GDM1 (cell line): ENCODE data around the gene BCL2A1.
"Not testable (repeated sequence)": the region's sequence is repeated elsewhere in the genome, so short reads cannot be mapped to it uniquely, and the experiment has no call there.

Experiments used
- DNase-seq: peaks from one replicate; lab custom pipeline; 2025; lab: John Stamatoyannopoulos, UW

The BCL2A1 gene

DNA sequence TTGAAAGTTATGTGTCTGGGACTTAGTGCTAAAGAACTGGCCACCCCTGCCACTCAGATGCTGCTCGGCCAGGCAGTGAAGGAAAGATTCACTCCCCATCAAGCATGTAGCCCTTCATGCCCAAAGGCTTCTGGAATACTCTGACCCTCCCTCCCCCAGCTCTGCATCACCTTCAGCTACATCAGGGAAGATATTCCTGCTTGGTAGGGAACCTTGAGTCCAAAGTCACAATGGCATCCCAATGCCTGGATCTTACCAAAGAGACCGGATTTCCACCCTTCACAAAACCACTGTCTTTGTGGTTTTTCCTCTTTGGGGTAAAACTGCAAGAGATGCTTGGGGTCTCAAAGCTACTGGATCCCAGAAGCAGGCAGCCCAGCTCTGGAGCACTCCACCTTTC lies 18.2 kb upstream of the BCL2A1 start:
- DNase-seq: no peak

DNA sequence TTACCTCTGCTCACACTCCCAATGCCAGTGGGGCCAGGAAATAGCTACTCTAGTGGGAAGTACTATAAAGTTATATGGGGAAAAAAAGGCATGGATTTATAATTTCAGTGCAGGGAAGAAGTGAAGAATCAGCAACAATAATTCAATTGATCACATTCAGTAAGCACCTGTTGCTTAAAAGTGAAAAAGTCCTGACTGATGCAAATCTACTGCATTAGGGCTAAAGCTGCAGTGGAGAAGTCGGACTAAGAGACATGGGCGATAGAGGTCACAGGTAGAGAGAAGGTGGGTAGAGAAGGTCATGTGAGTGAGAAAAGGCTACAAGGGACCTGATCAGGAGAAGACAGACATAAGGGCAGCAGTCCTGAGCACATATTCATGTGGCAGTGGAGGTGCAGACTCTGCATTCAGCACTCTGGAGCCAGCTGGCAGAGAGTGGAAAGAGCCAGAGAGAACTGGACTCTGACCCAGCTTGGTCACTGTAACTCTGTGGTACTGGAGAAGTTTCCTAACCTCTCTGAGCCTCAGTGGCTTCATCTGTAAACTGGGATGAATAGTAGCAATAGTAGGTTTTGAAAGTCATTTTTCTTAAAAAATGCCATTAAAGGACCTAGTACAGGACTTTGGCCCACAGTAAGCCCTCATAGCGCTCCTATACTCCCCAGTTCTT lies 17.6 kb upstream of the BCL2A1 start:
- DNase-seq: no peak

DNA sequence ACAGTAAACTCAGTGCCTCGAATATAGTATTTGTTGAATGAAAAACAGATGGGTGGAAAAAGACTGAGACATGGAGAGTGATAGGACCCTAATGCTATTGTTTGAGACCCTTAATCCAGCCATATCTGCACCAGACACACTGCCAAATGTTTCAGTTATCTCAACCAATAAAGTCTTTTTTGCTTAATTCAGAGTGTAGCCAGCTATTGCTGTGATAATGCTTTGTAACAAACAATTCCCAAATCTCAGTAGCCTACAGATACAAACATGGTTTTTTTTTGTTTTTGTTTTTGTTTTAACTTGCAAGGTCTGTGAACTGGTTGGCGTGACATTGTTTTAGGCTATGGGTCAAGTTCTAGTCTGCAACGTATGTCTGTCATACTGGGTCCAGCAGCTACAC lies 17.0 kb upstream of the BCL2A1 start:
- no peak for DNase-seq

DNA sequence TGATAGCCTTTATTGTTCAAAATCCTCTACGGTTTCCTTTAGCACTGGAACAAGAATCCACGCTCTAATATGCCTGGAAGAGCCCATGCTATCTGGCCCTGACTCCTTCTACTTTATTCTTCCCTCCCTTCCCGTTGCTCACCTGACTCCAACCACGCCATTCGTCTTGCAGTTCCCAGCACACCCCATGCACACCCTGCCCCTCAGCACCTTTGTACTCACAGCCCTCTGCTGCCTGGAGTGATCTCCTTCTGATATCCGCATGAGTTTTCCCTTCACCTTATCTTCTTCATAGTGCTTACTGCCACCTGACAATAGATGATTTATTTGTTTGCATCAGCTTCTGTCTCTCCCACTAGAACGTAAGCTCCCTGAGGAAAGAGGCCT lies 16.6 kb upstream of the BCL2A1 start:
- no peak for DNase-seq

DNA sequence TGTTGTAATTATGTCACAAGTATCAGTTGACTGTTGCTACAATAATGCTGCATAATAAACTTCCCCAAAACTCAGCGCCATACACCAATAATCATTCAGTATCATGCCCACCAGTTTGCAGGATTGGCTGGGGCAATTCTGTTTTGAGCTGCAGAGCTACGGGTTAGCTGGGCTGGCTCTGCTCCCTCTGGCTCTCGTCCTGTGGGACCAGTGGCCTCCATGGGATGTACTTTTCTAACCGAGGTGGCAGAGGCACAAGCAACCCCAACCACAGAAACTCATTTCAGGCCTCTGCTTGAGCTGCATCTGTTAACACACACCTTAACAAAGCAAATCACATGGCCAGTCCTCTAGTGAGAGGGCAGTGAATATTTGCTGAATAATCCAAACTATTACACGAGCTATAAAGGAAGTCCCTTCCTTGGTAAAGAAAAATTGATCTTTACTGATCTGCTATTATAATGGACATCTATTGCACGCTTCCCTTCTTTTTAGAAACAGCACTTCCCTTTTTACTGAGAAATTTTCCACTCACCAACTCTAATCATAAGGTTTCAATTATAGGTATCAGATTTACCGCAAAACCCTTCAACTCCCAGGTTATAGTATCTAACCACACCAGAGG lies 10.9 kb upstream of the BCL2A1 start:
- DNase-seq: no peak

DNA sequence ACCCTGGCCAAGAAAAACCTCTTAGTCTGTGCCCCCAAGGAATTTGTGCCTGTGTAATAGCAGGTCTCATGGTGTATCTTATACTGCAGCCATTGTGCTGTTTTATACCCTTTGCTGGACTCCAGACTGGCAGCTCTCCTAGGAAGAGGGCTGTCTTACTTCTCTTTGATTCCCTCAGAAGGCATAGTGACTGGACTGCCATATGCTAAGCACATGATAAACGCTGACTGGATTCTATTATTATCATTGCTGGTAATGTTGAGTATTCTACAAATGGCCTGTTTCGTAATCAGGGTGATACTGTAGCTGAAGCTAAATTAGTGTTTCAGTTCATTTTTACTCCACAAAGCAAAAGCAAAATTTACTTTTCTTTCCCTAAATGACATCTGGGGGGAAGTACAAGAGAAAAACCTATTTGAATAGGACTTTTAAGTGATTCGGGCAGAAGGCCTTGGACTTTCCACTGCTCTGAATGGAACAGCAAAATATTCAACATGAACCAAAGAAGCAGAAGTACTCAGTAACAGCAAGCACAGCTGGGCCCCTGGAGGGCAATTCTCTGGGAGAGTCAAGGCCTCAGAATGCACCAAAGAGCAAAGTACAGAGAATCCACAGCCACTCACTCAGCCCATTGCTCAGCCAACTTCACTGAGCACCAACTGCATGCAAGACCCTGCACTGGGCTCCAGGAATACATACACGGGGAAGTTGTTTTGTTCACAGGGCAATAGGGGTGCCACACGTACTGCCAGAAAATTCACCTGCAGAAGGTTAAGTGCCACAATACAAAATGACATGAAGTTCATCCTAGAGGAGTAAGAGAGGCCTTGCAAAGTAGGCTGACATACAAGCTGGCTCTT lies 7.9 kb upstream of the BCL2A1 start:
- peak; percentile 13 for DNase-seq

DNA sequence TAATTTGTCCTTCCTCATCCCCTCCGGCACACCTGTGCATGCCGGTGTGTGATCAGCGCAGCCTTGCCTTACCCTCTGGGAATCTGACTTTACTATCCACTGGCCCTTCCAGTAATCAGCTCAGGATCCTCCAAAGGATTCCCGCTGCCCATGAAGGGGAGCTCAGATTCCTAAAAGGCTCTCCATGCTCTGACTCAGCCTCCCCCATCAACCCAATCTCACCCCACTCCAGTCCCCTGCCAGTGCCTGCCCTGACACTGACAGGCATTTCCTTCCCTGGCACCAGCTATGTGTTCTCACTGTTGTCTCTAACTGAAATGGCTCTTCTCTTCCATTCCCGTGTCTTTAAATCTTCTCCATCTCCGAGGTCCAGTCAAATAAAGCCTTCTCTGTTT lies 7.3 kb upstream of the BCL2A1 start:
- DNase-seq: no peak

DNA sequence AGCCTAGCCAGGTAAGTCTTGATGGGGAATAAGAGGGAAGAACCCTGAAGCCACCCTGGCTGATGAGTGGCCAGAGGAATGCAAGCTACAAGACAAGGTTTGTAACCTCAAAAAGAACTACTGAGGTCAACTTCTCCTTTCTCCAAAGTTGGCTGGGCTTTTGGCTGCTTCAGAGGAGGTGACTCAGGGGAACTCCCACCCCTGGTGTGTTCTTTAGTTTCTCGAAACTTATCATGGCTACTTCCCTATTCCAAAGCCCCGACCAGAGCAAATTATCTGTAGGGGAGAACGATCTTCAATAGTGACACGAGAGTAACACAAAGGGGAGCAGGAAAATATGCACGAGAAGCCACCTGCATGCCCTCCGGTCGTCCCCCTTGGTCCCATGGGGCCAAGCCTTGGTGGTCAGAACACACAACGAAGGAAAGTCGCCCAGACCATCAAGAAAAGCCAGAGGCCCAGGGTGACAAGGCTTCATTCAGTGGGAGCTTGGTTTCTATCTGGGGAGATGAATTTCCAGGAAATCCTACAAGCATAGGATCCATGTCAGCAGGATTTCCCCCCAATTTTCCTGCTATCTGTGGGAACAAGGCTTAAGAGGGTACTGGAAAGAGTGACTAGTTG lies 6.5 kb upstream of the BCL2A1 start:
- DNase-seq: peak; percentile 73

DNA sequence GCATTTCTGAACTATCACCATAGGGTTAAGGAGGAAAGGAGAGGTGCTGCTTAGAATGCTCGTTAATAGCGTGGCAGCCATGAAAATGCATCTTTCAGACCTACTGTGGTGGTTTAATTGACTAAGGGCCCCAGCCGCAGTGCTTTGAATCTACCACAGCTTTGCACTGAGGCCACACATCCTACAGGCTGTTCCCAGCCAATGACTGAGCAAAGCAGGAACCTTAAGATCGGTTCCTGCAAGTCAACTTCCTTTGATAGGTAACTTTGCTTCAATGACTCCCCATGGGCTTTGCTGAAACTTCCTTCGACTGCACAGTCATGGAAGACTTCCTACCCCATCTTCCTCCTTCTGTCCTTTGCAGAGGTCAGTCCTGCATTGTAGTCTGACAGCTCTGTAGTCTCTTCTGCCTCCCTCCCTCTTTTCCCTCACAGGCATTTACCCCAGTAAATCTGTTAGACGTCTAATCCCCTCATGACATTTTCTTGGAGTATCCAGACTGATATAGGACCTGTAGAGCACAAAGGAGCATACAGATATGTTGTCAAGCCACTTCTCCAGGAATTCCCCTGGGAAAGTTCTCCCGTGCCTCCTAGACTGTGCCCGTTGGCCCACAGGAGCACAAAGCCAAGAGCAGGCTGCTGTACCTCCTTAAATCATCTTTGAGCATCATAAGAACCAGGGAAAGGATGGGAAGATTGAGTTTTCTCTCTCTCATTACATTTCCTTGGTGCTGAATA lies 2.6 kb upstream of the BCL2A1 start:
- no peak for DNase-seq

DNA sequence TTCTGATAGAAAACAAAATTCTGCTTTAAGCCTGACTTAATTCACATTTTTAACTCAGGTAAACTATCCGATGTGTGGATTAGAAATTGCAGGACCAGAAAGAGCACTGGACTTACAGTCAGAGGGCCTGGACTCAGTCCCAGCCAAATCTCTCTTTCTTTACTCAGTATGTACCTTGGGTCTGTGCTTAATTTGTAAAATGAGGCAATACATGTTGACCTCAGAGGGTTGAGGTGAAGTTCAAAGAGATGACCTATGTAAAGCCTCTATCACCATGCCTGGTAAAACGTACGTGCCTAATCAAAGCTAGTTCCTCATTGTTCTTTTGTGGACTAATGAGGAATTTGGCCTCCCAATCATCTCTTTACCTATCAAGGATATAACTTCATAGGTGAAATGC lies 1.9 kb upstream of the BCL2A1 start:
- no peak for DNase-seq

DNA sequence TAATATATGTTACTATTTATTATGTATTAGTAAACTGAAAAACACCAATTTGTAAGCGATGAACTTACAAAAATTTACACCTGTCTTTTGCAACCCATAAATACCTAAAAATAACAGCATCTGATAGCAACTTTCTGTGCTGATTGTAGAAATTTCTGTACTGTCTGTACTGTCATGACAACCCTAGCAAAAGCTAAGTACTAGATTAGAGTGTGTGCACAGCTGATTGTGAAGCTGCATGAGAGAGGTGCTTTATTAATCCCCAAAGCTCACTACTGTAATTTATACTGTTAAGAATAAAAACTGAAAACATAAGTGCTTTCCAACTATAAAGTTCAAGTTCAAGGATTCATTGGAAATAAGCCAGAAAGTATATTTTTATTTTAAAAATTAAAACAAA lies 815 bp downstream of the BCL2A1 start:
- DNase-seq: no peak

DNA sequence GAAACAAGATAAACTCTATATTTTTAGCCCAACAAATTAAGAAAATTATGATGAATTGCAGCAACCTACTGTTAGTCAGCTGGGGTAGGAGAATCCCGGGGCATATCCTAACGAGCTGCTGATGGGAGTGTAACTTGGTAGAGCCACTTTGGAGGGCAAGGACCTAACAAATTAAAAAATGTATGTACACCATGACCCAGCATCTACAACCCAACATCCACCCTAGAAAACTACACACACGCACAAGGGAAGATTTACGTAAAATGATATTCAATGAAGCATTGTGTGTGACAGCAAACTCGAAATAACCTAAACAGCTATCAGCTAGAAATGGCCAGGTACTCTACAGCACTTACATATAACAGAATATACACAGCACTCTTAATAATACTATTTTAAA lies 1.9 kb downstream of the BCL2A1 start:
- no peak for DNase-seq

DNA sequence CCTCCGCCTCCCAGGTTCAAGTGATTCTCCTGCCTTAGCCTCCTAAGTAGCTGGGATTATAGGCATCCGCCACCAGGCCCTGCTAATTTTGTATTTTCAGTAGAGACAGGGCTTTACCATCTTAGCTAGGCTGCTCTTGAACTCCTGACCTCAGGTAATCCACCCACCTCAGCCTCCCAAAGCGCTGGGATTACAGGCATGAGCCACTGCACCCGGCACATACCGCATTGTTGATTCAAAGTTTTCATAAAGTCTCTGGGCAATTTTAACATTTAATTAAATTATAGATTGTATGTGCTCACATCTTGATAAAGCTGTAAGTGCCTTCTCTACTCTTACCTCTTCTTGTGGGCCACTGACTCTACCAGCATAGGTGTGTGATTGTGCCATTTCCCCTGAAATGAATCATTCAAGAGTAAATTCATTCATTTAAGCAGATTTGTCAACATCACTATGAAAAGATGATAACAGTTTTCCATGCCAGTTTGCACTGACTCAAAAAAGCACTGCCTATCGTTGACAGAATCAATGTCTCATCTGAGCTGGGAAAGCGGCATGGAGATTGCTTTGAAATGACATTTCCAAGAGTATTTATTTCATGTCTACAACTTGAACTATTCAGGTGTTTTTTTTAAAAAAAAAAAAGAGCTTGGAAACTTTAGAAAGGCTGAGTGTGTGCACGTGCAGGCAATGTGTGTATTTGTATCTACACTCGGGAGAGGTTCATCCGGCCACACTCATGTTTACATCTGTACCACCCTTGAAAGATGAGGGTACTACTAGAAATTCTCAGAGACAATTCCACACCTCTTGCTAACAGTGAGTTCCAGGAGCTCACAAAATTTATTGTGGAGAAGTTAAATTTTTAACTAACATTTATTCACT lies 3.5 kb downstream of the BCL2A1 start:
- no peak for DNase-seq

DNA sequence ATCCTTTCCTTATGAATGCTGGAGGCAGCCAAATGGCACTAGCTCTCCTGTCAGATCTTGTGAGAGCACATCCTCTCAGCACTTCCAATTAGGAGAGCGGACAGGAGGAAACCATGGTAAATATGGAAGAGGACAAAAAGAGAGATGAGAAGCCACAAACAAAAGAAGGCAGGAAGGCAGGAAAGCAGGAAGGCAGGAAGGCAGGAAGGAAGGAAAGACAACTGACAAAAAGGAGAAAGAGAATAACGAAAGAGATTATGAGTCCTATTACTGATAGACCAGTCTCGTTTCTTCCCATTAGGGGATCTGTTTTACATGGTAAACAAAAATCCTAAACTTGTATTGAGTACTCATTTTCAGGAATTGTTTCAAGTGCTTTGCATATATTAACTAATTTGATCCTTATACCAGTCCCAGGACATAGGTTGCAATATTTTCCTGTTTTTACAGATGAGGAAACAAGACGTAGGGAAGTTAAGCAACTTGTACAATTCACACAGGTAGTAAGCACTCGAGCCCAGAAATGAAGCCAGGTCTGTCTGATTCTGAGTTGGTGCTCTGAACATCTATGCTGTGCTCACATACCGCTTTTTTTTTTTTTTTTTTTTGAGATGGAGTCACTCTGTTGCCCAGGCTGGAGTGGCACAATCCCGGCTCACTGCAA lies 4.2 kb downstream of the BCL2A1 start:
- no peak for DNase-seq

DNA sequence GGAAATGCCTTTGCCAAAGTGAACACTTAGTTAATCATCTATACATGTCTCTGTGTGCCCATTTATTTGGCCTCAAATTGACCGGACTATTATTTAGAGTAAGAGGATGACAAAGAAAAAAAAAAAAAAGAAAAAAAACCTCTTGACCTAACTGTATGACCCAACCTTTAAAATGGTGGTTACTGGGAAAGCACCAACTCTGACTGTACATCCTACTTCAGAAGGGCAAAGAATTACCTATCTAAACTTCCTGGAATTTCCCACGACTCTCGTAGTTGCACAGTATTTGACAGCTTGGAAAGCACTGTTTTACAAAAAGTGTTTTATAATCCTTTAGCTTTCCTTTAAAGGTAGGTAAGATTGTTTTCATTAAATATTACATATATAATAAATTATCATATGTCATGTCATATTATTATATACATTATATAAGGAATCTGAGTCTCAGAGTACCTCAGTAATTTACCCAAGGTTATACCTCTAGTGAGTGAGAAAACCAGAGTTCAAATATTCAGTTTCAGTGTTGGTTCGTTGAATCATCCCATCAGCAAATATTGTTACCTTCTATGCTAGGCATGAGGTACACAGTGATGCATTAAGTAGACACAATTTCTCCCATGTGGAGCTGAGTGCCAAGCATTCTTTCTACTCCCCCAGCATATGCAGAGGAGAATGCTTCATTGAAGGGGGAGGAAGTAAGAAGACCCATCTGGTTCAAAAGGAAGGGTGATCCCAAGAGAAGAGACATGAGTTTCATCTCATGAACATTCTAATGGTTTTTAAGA lies 5.0 kb downstream of the BCL2A1 start:
- no peak for DNase-seq

DNA sequence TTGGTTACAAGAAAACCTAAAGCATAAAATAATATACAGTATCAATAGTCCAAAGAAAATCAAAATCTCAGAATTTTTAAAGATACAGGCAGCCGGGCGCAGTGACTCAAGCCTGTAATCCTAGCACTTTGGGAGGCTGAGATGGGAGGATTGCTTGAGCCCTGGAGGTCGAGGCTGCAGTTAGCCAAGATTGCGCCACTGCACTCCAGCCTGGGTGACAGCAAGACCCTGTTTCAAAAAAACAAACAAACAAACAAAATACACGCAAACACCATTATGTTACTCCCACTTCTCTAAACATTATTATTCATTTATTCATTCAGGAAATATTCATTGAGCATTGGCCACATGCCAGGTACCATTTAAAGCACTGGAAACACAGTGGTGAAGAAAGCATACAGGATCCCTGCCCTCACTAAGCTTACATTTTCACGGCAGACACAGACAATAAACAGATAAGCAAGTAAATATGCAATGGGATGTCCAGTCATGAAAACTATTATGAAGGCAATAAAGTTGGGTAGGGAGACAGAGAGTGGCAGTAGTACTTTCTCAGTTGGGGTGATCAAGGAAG lies 6.7 kb downstream of the BCL2A1 start:
- no peak for DNase-seq

DNA sequence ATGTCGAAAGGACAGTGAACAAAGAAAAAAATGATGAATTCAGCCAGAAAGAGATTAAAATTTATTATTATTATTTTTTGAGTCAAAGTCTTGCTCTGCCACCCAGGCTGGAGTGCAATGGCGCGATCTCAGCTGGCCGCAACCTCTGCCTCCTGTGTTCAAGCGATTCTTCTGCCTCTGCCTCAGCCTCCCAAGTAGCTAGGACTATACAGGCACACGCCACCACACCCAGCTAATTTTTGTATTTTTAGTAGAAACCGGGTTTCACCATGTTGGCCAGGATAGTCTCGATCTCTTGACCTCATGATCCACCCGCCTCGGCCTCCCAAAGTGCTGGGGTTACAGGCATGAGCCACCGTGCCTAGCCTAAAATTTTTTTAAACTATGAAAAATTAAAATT lies 8.1 kb downstream of the BCL2A1 start:
- not testable (repeated sequence) for DNase-seq

DNA sequence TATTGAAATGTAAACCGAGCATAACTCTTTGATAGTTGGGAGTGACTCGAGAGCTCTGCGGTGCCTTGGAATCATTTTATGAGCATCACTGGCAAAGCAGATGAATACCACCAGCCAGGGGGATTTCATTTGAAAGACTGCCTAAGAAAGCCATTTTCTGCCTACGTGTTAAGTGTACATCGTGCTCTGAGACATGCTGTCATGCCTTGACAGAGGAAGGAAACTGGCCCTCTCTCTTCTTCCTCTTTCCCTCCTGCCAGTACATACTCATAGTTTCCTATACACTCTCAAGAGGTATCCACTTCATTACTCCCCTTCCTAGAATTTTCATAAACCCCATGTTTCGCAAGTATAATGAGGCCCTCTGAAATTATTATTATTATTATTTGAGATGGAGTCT lies 8.8 kb downstream of the BCL2A1 start:
- peak; percentile 30 for DNase-seq

DNA sequence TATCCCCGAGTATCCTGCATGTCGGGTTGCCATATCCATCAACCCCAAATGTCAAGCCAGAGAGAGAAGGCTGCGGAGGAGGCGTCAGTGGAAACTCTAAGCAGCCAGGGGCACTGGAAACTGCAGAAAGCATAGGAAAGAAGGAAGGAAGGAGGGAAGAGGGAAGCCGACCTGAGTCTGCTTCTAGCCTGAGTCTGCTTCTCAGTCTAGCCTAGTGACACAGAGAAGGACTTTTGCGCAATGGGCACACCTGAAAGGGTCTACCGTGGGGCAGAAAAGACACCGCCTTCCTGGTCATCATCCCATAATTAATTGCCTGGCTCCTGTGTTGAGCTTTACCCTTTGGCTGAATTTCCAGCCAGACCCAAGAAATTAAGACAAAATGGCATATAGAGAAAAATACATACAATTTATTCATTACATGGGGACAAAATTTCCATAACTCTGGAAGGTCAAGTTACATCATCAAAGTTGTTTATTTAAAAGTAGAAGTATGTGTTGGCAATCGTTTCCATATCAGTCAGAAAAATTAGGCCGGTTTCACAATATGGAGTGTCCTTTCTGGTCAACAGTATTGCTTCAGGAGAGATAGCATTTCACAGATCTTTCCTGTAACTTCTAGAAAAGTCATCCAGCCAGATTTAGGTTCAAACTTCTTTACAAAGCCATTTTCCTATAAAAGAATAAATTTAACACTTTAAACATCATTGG lies 10.3 kb downstream of the BCL2A1 start:
- no peak for DNase-seq
